ENCODE measurements around the gene UBA6. TPM values are rescaled to one million over a fixed set of nuclear protein-coding genes. Genes with fewer than 3 reads are reported as not detected.
A peak's percentile ranks its signal among the peaks of the same experiment; 100 is the strongest.

The UBA6 gene
- total RNA-seq, 1 donor from 2014 or later, result 18.1 TPM

DNA sequence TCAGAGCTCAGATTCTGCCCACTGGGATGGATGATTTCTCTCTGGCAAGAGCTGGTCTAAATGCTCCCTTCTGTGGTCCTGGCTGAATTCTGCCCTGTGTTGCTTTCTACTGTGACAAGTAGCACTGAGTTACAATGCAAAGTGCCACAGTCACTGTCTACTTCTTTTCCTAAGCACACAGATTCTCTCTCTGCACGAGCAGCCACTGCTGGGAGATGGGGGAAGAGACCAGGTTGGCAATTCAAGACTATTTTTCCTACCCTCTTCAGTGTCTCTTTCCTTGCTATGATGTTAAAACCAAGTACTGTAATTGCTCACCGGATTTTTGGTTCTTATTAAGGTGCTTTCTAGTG lies 97.0 kb downstream of the UBA6 start:
- intact Hi-C loops (cut with DNase I), result no loop called here
- DNase-seq (ENCODE audit: missing footprints) (no peak), ATAC-seq (no peak)

DNA sequence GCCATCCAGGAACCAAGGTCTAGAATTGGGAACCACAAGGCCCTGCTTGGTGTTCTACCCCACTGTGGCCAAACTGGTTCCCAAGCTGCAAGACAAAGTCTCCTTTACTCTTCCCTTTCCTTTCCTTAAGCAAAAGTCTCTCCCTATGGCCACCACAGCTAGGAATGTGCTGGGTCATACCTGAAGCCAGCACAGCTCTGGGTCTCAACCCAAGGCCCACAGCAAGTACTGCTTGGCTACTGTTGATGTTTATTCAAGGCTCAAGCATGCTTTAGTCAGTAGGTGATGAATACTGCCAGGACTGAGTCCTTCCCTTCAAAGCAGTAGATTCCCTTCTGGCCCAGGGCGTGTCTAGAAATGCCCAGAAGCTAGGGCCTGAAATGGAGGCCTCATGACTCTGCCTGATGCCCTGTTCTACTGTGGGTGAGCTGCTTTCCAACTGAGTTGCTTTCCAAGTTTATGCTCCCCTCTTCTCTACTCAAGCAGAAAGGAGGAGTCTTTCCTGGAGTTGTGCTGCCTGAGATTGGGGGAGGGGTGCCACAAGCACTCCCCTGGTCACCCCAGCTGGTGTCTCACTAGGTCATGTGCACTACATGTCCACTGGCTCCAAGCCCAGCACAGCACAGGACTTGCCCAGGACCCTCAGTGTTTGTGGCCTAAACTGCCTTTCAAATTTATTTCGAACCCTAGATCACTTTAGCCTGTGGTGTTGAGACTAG lies 97.5 kb downstream of the UBA6 start:
- DNase-seq (ENCODE audit: missing footprints) (no peak), ATAC-seq (no peak)
- intact Hi-C loops (cut with DNase I), result no loop called here

- intact Hi-C loops (cut with DNase I), result no loop called here
- DNase-seq (ENCODE audit: missing footprints) (no peak), ATAC-seq (peak; percentile 82)
Measured at GRCh38 chr4:67593741-67594175, 107.2 kb downstream of the UBA6 start.

DNA sequence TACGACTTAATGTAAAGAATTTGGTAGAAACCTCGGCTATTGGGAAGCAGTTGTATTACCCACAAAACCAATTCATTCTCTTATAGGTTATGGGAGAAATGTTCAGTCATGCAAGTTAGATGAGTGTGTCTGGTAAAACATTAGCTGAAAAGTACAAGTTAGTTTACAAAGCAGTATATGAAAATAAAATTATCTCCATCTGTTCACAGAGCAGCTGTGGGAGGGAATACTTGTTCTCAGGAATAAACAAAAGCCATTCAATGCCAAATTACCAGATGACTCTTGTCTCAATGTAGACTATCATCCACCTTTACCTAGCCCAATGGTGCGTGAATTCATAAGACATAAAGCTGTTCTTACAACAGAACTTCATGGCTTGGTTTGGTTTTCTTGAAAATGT lies 113.8 kb downstream of the UBA6 start:
- intact Hi-C loops (cut with DNase I), result no loop called here
- ATAC-seq (no peak), DNase-seq (ENCODE audit: missing footprints) (no peak)

GRCh38 chr4:67584496-67584895 lies 116.5 kb downstream of the UBA6 start:
- no peak for ATAC-seq
- intact Hi-C loops (cut with DNase I), result no loop called here
- no peak for DNase-seq (ENCODE audit: missing footprints)

- no peak for ATAC-seq
- no peak for DNase-seq (ENCODE audit: missing footprints)
- intact Hi-C loops (cut with DNase I), result no loop called here
Measured at GRCh38 chr4:67581913-67582312, 119.0 kb downstream of the UBA6 start.

- DNase-seq (ENCODE audit: missing footprints), result no peak
- intact Hi-C loops (cut with DNase I), result no loop called here
- ATAC-seq, result no peak
Measured at GRCh38 chr4:67581208-67581857, 119.6 kb downstream of the UBA6 start.

- intact Hi-C loops (cut with DNase I), result no loop called here
- no peak for ATAC-seq
Measured at GRCh38 chr4:67580577-67580976, 120.4 kb downstream of the UBA6 start.

GRCh38 chr4:67576538-67576937 lies 124.4 kb downstream of the UBA6 start:
- DNase-seq (ENCODE audit: missing footprints) (no peak), ATAC-seq (no peak)
- intact Hi-C loops (cut with DNase I), result no loop called here

More at GRCh38 chr4:67580577-67580976, 120.4 kb downstream of the UBA6 start:
- DNase-seq (ENCODE audit: missing footprints), result no peak

GRCh38 chr4:67576059-67576466 lies 124.9 kb downstream of the UBA6 start:
- intact Hi-C loops (cut with DNase I), result no loop called here
- no peak for ATAC-seq
- no peak for DNase-seq (ENCODE audit: missing footprints)

GRCh38 chr4:67575232-67576058 lies 125.5 kb downstream of the UBA6 start:
- DNase-seq (ENCODE audit: missing footprints) (no peak), ATAC-seq (no peak)
- intact Hi-C loops (cut with DNase I), result no loop called here

DNA sequence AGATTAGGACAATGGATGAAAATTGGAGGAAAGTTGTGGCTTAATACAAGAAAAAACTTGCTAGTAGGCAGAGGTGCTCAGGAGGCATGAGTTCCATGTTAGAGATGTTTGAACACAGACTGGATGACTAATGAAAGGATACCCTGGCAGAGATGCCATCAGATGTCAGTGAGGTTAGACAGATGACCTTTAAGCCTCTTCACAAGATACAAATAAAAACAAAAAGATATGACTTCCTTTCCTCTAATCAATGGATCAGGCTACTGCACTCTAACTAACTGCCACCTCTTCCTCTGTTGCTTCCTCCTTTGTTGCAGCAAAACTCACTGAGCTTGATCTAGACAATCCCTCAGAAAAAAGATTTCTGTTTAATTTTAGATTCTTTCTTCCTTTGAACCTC lies 127.8 kb downstream of the UBA6 start:
- DNase-seq (ENCODE audit: missing footprints), result no peak
- intact Hi-C loops (cut with DNase I), result no loop called here
- no peak for ATAC-seq

DNA sequence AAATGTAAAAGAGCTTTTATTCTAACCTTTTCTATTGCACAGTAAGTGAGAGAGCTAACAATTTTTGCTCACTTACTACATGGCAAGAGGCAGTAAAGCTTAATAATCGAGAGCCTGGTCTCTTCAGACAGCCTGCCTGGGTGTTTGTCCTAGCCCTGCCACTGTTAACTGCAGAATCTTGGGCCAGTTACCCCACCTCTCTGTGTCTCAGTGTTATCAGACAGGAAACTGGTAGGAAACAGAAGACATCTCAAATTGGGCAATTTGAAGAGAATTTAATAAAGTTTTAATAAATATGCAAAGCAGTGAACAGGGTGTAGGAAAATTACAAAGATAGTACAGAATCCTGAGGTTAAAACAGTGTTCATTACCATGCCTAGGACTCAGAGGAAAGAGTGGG lies 129.0 kb downstream of the UBA6 start:
- no peak for DNase-seq (ENCODE audit: missing footprints)
- no peak for ATAC-seq
- intact Hi-C loops (cut with DNase I), result no loop called here

DNA sequence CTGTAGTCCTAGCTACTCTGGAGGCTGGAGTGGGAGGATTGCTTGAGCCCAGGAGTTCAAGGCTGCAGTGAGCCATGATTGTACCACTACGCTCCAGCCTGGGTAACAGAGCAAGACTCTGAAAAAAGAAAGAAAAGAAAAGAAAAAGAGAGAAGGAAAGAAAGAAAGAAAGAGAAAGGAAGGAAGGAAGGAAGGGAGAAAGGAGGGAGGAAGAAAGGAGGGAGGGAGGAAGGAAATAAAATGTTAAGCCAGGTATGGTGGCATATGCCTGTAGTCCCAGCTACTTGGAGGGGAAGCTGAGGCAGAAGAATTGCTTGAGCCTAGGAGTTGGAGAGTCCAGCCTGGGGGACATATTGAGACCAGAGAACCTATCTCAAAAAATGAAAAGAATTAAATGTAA lies 130.4 kb downstream of the UBA6 start:
- DNase-seq (ENCODE audit: missing footprints) (no peak), ATAC-seq (no peak)
- intact Hi-C loops (cut with DNase I), result no loop called here

GRCh38 chr4:67568820-67569219 lies 132.1 kb downstream of the UBA6 start:
- ATAC-seq (no peak), DNase-seq (ENCODE audit: missing footprints) (no peak)
- intact Hi-C loops (cut with DNase I), result no loop called here

DNA sequence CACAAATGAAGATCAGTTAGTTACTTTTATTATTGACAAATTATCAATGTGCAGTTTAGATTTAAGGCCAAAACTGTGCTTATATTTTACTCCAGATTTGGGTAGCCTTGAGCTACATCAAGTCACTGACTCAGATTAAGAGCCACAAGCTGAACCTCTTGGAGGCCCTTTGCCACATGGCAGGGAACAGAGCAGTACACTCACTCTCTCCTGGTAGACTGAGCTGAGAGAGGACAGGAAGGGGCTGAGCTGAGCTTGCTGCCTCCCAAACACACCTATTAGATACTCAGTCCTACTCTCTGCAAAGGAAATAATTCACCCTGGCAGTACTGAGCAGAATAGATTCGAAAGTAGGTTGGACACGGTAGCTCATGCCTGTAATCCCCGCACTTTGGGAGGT lies 134.6 kb downstream of the UBA6 start:
- ATAC-seq, result no peak

GRCh38 chr4:67565284-67565683 lies 135.7 kb downstream of the UBA6 start:
- intact Hi-C loops (cut with DNase I), result no loop called here
- DNase-seq (ENCODE audit: missing footprints) (no peak), ATAC-seq (no peak)

More for the DNA sequence above, 134.6 kb downstream of the UBA6 start:
- no peak for DNase-seq (ENCODE audit: missing footprints)
- intact Hi-C loops (cut with DNase I), result no loop called here
